ENCODE data around the gene KNL1. TPM values are rescaled to one million over a fixed set of nuclear protein-coding genes. Genes with fewer than 3 reads are reported as not detected.

The KNL1 gene
- total RNA-seq, 1 experiment from 2014 or later = 19.7 TPM

DNA sequence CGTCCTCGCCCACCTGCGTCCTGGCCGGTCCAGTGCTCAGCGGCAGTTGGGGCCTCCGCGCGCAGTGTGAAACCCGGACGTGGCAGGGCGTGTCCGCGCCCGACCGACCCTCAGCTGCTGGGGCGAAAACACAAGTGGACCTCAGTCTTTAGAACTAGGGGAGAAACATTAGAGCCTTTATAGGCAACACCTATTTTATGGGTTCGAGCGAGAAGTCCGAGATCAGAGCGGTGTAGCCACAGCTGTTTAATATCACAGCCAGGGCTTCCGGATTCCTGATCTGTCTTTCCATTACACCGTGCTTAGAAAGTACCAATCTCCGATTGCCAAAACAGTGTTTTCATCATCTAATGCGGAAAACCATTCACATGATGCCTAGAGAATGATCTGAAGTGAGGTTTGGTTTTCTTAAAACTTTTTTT, 101.4 kb downstream of the KNL1 start:
- Histone ChIP-seq H3K4me1 (ENCODE audit: insufficient read depth, low read length) (no peaks in the 10 kb centered on the region; the same call in 1 of the 2 replicates), H3T11ph (ENCODE audit: low read length) (no peak overlapping the region), H4K5ac (ENCODE audit: insufficient read length, low read depth, low read length) (no peak overlapping the region), H3K27me3 (ENCODE audit: insufficient read depth, low read length) (no peaks in the 10 kb centered on the region), H2BK120ac (ENCODE audit: low read depth, low read length, poor library complexity, severe bottlenecking) (no peak overlapping the region), H3K79me2 (ENCODE audit: insufficient read depth, low read length) (no peaks in the 10 kb centered on the region; the same call in 1 of the 2 replicates), H2AK5ac (ENCODE audit: insufficient read length, low read length) (no peak overlapping the region), H4K91ac (ENCODE audit: insufficient read length, low read depth, low read length) (no peak overlapping the region), H3K18ac (ENCODE audit: insufficient read length, low read depth, low read length) (peak overlapping the region; percentile 49), H2AFZ (ENCODE audit: low read length) (no peak overlapping the region), H2BK12ac (ENCODE audit: insufficient read length, low read depth, low read length) (no peak overlapping the region), H3K14ac (ENCODE audit: insufficient read depth, low read length) (peak overlapping the region; percentile 93), H4K20me1 (ENCODE audit: control insufficient read depth, insufficient read depth, insufficient read length) (no peaks in the 10 kb centered on the region), H3K4ac (ENCODE audit: low read depth, low read length) (no peak overlapping the region), H3K23me2 (ENCODE audit: insufficient read length, low read depth, low read length, poor library complexity, severe bottlenecking) (no peaks in the 10 kb centered on the region), H3K56ac (ENCODE audit: insufficient read length, low read depth, low read length) (no peak overlapping the region), H4K8ac (replicated peaks; ENCODE audit: insufficient read length, low read depth, low read length) (no peak overlapping the region), H3K9ac (ENCODE audit: extremely low read depth, insufficient read length, low read length) (peak overlapping the region; percentile 68), H3K79me1 (ENCODE audit: insufficient read depth, low read depth, low read length, poor library complexity, severe bottlenecking) (no peaks in the 10 kb centered on the region), H3K23ac (ENCODE audit: insufficient read length, low read depth, low read length) (no peak overlapping the region), H2BK20ac (ENCODE audit: low read depth, low read length, poor library complexity, severe bottlenecking) (no peak overlapping the region), H3K9me3 (ENCODE audit: control insufficient read depth, low read depth, low read length) (no peaks in the 10 kb centered on the region), H3K4me2 (ENCODE audit: insufficient read depth, insufficient read length, low read length) (peak overlapping the region; percentile 83), H3K27ac (ENCODE audit: insufficient read length, low read depth, low read length) (peak overlapping the region; percentile 41), H2BK5ac (ENCODE audit: insufficient read length, low read length) (no peak overlapping the region), H2BK15ac (ENCODE audit: low read depth, low read length) (no peak overlapping the region)
- TF ChIP-seq, protein P1, sequence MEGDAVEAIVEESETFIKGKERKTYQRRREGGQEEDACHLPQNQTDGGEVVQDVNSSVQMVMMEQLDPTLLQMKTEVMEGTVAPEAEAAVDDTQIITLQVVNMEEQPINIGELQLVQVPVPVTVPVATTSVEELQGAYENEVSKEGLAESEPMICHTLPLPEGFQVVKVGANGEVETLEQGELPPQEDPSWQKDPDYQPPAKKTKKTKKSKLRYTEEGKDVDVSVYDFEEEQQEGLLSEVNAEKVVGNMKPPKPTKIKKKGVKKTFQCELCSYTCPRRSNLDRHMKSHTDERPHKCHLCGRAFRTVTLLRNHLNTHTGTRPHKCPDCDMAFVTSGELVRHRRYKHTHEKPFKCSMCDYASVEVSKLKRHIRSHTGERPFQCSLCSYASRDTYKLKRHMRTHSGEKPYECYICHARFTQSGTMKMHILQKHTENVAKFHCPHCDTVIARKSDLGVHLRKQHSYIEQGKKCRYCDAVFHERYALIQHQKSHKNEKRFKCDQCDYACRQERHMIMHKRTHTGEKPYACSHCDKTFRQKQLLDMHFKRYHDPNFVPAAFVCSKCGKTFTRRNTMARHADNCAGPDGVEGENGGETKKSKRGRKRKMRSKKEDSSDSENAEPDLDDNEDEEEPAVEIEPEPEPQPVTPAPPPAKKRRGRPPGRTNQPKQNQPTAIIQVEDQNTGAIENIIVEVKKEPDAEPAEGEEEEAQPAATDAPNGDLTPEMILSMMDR (conservative IDR thresholded peaks at IDR 0.05) = no peak
- no peak for DNase-seq
- no peaks in the 10 kb centered on the region; the same call in 1 of the 2 replicates for H3K27me3 Mint-ChIP-seq (ENCODE audit: low read depth)
- H3K4me3 Mint-ChIP-seq = peak overlapping the region; percentile 87 to 98
- H3K36me3 Mint-ChIP-seq (ENCODE audit: insufficient read depth in 1 of 3, low read depth in 3 of 3) = peaks cover 8 to 34% (median 26%) of the 10 kb centered on the region in 3 experiments; a peak in 6 of 7 replicates
- no CpG with 5 or more reads among the region's 24 CpGs for WGBS (ENCODE audit: extremely low coverage, insufficient read length, low lambda C conversion rate)
- H3K9me3 Mint-ChIP-seq = no peaks in the 10 kb centered on the region; a peak in 1 of 5 replicates
- peak overlapping the region in 2 of 3 experiments; percentile 88 to 99; a peak in 5 of 7 replicates for H3K27ac Mint-ChIP-seq
- H3K4me1 Mint-ChIP-seq = peaks cover 7 to 17% of the 10 kb centered on the region in 2 experiments
